Neural progenitor cell (in vitro differentiated cells): Measurements from ENCODE around the gene ANGPTL2. TPM values are rescaled to one million over a fixed set of nuclear protein-coding genes. Genes with fewer than 3 reads are reported as not detected.

Experiments
- DNase-seq: peaks from one replicate; pipeline ENCODE4 v3.0.0-alpha.2; 2016; ENCODE audit warnings: low spot score
- H2AFZ ChIP-seq: fragments of 200-600 bp; sonication (generic); replicated peaks from 2 replicates; pipeline ENCODE4 v1.6.1; 2016; ENCODE audit warnings: antibody characterized with exemption
- H3F3A ChIP-seq: fragments of 200-600 bp; sonication (generic); 2 replicates; pipeline ENCODE4 v1.6.1; 2016; ENCODE audit warnings: antibody characterized with exemption, low read depth
- H3K27ac ChIP-seq: fragments of 200-600 bp; sonication (generic); 2 replicates; pipeline ENCODE4 v1.5.1; 2016; ENCODE audit warnings: mild to moderate bottlenecking
- H3K27me3 ChIP-seq: fragments of 200-600 bp; sonication (generic); 2 replicates; pipeline ENCODE4 v1.6.1; 2016; ENCODE audit warnings: mild to moderate bottlenecking, moderate library complexity
- H3K36me3 ChIP-seq: fragments of 200-600 bp; sonication (generic); 2 replicates; pipeline ENCODE4 v1.5.1; 2016
- H3K4me1 ChIP-seq: fragments of 200-600 bp; sonication (generic); 2 replicates; pipeline ENCODE4 v1.6.1; 2016; ENCODE audit warnings: mixed run types
- H3K4me2 ChIP-seq: fragments of 200-600 bp; sonication (generic); 2 replicates; pipeline ENCODE4 v1.6.1; 2016
- H3K4me3 ChIP-seq: fragments of 200-600 bp; sonication (generic); 2 replicates; pipeline ENCODE4 v1.5.1; 2016
- H3K79me2 ChIP-seq: fragments of 200-600 bp; sonication (generic); 2 replicates; pipeline ENCODE4 v1.6.1; 2016; ENCODE audit warnings: low read depth
- H3K9ac ChIP-seq: fragments of 200-600 bp; sonication (generic); 2 replicates; pipeline ENCODE4 v1.6.1; 2016
- H3K9me3 ChIP-seq: fragments of 200-600 bp; sonication (generic); 2 replicates; pipeline ENCODE4 v1.5.1; 2016; ENCODE audit warnings: low read depth
- H4K20me1 ChIP-seq: fragments of 200-600 bp; sonication (generic); 2 replicates; pipeline ENCODE4 v1.6.1; 2016; ENCODE audit warnings: low read depth
- H3K27ac Mint-ChIP-seq: 3 replicates; pipeline ENCODE4 v1.8.0; 2021; ENCODE audit warnings: mixed read lengths
- H3K27me3 Mint-ChIP-seq: 2 replicates; pipeline ENCODE4 v1.8.0; 2022; ENCODE audit warnings: low read depth, mild to moderate bottlenecking, inconsistent platforms, moderate library complexity, mixed read lengths; ENCODE audit not compliant: insufficient read depth
- H3K36me3 Mint-ChIP-seq: 3 replicates; pipeline ENCODE4 v1.8.0; 2021; ENCODE audit warnings: mixed read lengths
- H3K4me1 Mint-ChIP-seq: 3 replicates; pipeline ENCODE4 v1.8.0; 2021; ENCODE audit warnings: mixed read lengths
- H3K4me3 Mint-ChIP-seq: 3 replicates; pipeline ENCODE4 v1.8.0; 2021; ENCODE audit warnings: mild to moderate bottlenecking, moderate library complexity, mixed read lengths
- H3K9me3 Mint-ChIP-seq: 3 replicates; pipeline ENCODE4 v1.8.0; 2020; ENCODE audit warnings: mixed read lengths
- EZH2 ChIP-seq: fragments of 200-600 bp; sonication (generic); IDR thresholded peaks from 2 replicates; pipeline ENCODE4 v1.6.1; 2017; ENCODE audit warnings: antibody characterized with exemption, mild to moderate bottlenecking, moderate library complexity
- EZH2phosphoT487 ChIP-seq: fragments of 200-600 bp; sonication (generic); IDR thresholded peaks from 2 replicates; pipeline ENCODE4 v1.6.1; 2017; ENCODE audit warnings: antibody characterized with exemption
- total RNA-seq: library from RNA; depleted of rRNA; stranded (reverse); fragments of >200 nt; gene quantifications from 2 replicates; pipeline ENCODE4 v1.2.3, GENCODE V29; 2015; ENCODE audit warnings: low replicate concordance
- TF ChIP-seq, protein P1 (sequence below): fragments of 200-600 bp; sonication (generic); IDR thresholded peaks from 2 replicates; pipeline ENCODE4 v1.5.1; 2017; ENCODE audit warnings: antibody characterized with exemption, mild to moderate bottlenecking

ANGPTL2 gene
- total RNA-seq, 1 donor from 2014 or later, result 7.6 TPM

DNA sequence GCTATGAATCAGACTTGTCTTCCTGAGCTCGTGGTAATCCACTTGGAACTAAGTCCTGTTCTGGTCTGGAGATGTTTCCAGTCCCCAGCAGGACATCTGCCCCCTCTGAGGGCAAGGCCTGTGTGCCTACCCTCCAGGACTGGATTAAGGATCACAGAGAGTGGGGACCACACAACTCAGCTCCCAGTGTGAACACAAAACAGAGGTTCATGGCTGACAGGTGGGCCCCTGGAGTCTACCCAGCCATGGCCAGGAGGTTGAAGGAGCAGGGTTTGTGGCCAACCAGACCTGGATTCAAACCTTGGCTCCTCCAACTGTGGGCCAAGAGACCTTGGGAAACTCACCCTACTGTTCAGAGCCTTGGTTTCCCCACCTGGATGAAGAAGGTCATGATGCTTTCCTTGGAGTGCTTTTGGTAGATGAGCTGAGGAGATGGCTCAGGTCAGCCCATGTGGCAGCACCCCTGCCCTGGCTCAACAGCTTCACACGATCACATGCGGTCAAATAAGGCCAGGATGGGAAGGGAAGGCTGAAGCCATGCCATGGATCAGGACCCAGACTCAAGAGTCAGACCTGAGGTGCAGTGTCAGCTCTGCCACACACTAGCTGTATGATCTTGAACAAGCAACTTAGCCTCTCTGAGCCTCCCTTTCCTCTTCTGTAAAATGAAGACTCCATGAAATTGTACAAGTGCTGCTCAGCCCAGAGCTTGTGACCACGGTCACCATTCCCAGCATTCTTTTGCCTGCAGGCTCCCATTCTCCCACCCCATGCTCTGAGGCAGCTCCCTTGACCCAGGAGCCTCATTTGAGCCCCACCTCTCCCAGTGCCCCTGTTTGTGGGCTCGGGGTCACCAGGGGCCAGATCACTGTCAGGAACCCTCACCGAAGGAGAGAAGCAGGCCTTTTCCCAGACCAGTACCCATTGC lies 27.3 kb upstream of the ANGPTL2 start:
- Histone ChIP-seq H3K4me3 (no peak overlapping the region), H3F3A (no peaks in the 10 kb centered on the region), H3K9me3 (no peaks in the 10 kb centered on the region), H4K20me1 (no peaks in the 10 kb centered on the region), H2AFZ (no peak overlapping the region), H3K4me1 (no peaks in the 10 kb centered on the region), H3K27ac (no peak overlapping the region), H3K9ac (no peak overlapping the region), H3K27me3 (no peaks in the 10 kb centered on the region), H3K36me3 (no peaks in the 10 kb centered on the region), H3K79me2 (no peaks in the 10 kb centered on the region), H3K4me2 (no peak overlapping the region)
- peaks cover 2% of the 10 kb centered on the region for H3K9me3 Mint-ChIP-seq
- TF ChIP-seq EZH2 (no peak), EZH2phosphoT487 (no peak)
- TF ChIP-seq, protein P1, sequence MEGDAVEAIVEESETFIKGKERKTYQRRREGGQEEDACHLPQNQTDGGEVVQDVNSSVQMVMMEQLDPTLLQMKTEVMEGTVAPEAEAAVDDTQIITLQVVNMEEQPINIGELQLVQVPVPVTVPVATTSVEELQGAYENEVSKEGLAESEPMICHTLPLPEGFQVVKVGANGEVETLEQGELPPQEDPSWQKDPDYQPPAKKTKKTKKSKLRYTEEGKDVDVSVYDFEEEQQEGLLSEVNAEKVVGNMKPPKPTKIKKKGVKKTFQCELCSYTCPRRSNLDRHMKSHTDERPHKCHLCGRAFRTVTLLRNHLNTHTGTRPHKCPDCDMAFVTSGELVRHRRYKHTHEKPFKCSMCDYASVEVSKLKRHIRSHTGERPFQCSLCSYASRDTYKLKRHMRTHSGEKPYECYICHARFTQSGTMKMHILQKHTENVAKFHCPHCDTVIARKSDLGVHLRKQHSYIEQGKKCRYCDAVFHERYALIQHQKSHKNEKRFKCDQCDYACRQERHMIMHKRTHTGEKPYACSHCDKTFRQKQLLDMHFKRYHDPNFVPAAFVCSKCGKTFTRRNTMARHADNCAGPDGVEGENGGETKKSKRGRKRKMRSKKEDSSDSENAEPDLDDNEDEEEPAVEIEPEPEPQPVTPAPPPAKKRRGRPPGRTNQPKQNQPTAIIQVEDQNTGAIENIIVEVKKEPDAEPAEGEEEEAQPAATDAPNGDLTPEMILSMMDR, result no peak
- peaks cover 5% of the 10 kb centered on the region for H3K4me1 Mint-ChIP-seq
- H3K36me3 Mint-ChIP-seq, result no peaks in the 10 kb centered on the region
- H3K27me3 Mint-ChIP-seq, result peaks cover 6% of the 10 kb centered on the region
- no peak for DNase-seq
- H3K4me3 Mint-ChIP-seq, result no peak overlapping the region
- H3K27ac Mint-ChIP-seq, result no peak overlapping the region

DNA sequence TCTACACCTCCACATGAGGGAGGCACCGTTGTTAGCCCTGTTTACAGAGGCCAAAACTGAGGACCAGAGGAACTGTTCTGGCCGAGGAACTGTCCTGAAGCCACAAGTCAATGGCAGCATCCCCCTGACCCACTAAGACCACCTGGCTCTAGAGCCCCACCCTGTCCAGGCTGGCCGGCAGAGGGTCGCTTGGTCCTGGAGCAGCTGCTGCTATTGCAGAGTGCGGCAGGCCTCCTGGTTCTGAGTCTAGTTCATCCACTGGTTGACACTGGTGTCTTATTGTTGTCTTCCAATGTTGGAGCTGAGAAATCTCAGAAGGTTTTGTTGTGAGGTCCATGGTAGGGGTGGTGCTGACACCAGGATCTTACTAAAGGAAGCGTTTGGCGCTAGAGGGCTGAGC lies 26.6 kb upstream of the ANGPTL2 start:
- Histone ChIP-seq H3K4me1 (no peaks in the 10 kb centered on the region), H2AFZ (no peak overlapping the region), H3K4me3 (no peak overlapping the region), H3K4me2 (no peak overlapping the region), H3K27ac (no peak overlapping the region), H3K36me3 (no peaks in the 10 kb centered on the region), H3K9ac (no peak overlapping the region), H3F3A (no peaks in the 10 kb centered on the region), H3K9me3 (no peaks in the 10 kb centered on the region), H3K79me2 (no peaks in the 10 kb centered on the region), H3K27me3 (no peaks in the 10 kb centered on the region), H4K20me1 (no peaks in the 10 kb centered on the region)
- Mint-ChIP-seq H3K4me3 (no peak overlapping the region), H3K27me3 (peaks cover 6% of the 10 kb centered on the region), H3K9me3 (peaks cover 2% of the 10 kb centered on the region), H3K4me1 (peaks cover 6% of the 10 kb centered on the region), H3K36me3 (no peaks in the 10 kb centered on the region), H3K27ac (no peak overlapping the region)
- no peak for DNase-seq
- TF ChIP-seq EZH2phosphoT487 (no peak), EZH2 (no peak)
- TF ChIP-seq, protein P1, result no peak

DNA sequence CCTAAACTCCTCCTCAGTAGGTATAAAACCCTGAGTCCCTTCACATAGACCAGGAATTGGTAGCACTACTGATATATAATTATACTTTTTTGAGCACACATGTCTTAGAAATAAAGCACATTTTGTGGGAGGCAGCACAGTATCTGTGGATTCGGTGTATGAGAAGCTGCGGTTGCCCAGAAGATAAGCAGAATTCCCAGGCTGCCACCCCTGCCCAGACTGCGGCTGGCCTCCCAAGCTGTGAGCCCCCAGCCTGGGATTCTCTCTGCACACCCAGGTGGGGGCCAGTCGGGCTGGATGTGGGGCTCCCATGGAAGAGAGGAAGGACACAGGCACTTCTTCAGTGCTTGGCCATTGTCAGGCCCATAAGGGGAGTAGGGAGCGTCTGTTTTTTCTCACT lies 25.6 kb upstream of the ANGPTL2 start:
- Mint-ChIP-seq H3K4me1 (peaks cover 7% of the 10 kb centered on the region), H3K9me3 (peaks cover 2% of the 10 kb centered on the region), H3K36me3 (no peaks in the 10 kb centered on the region), H3K27ac (no peak overlapping the region), H3K4me3 (no peak overlapping the region), H3K27me3 (peaks cover 6% of the 10 kb centered on the region)
- no peak overlapping the region for H3K9ac ChIP-seq
- no peak overlapping the region for H2AFZ ChIP-seq
- TF ChIP-seq, protein P1, result no peak
- TF ChIP-seq EZH2, result no peak
- no peak for TF ChIP-seq EZH2phosphoT487
- no peak overlapping the region for H3K4me2 ChIP-seq
- no peaks in the 10 kb centered on the region for H3K9me3 ChIP-seq
- no peak overlapping the region for H3K27ac ChIP-seq
- no peaks in the 10 kb centered on the region for H3K79me2 ChIP-seq
- DNase-seq, result no peak
- no peaks in the 10 kb centered on the region for H3F3A ChIP-seq
- H4K20me1 ChIP-seq, result no peaks in the 10 kb centered on the region
- no peaks in the 10 kb centered on the region for H3K36me3 ChIP-seq
- peaks cover 2% of the 10 kb centered on the region for H3K4me1 ChIP-seq
- no peaks in the 10 kb centered on the region for H3K27me3 ChIP-seq
- H3K4me3 ChIP-seq, result no peak overlapping the region
